HFF-Myc (cell line): ENCODE measurements around the gene AP5B1.

ENCODE experiments used
- DNase-seq: peaks from one replicate; pipeline ENCODE4 v3.0.0-alpha.2; 2011; ENCODE audit warnings: low read depth; ENCODE audit errors: extremely low read depth
- H3K4me3 ChIP-seq: replicated peaks from 2 replicates; pipeline ENCODE4 v1.5.1; 2011; ENCODE audit warnings: low read depth, mild to moderate bottlenecking, control low read depth, low read length
- TF ChIP-seq, protein P1 (sequence below): IDR thresholded peaks from 2 replicates; pipeline ENCODE4 v1.5.1; 2012; ENCODE audit warnings: mild to moderate bottlenecking, low read depth, low read length, control low read depth; ENCODE audit errors: missing control alignments

The AP5B1 gene

DNA sequence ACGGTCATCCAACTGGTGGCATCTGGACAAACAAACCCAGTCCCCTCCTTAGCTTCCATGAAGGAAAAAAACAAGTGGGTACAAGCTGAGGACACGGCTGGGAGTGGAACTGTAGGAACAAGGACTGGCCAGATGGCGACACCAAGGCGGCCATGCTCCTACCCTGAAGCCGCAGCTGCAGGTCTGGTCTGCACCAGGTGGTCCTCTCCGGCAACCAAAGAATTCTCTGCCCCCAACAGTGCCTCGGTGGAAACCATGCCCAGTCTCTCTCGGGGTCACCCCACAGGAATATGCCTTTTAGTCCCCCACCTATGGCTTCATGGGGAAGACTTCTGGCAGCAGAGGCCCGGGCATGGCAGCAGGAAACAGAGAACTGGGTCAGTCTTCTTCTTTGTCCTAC is 28.7 kb upstream of the AP5B1 start:
- no peak for DNase-seq
- TF ChIP-seq, protein P1, sequence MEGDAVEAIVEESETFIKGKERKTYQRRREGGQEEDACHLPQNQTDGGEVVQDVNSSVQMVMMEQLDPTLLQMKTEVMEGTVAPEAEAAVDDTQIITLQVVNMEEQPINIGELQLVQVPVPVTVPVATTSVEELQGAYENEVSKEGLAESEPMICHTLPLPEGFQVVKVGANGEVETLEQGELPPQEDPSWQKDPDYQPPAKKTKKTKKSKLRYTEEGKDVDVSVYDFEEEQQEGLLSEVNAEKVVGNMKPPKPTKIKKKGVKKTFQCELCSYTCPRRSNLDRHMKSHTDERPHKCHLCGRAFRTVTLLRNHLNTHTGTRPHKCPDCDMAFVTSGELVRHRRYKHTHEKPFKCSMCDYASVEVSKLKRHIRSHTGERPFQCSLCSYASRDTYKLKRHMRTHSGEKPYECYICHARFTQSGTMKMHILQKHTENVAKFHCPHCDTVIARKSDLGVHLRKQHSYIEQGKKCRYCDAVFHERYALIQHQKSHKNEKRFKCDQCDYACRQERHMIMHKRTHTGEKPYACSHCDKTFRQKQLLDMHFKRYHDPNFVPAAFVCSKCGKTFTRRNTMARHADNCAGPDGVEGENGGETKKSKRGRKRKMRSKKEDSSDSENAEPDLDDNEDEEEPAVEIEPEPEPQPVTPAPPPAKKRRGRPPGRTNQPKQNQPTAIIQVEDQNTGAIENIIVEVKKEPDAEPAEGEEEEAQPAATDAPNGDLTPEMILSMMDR = no peak
- no peak overlapping the region for H3K4me3 ChIP-seq

DNA sequence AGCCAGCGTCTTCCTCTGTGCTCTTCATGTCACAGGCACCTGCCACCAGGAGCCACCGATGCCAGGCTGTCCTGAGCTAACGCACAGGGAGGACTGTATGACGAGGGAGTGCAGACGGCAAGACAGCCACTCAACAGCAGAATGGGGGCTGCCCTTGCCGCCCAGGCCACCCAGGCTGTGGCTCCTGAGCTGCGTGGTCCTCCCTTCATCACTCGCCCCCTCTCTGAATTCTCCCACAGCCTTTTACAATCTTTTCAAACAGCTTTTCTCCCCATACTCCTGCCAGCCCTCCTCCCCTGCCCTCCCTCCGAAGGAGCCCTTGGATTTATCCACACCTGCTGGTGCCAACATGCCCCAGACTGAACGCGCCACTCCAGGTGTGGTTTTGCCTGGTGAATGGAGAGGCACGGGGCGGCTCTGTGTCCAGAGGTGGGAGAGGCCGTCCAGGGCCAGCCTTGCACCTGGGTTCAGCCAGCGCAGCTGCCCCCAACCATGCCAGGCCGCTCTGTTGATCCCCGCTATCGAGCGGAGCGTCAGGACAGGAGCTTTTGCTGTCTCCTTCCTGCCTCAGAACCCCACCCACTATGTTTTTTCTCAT is 28.1 kb upstream of the AP5B1 start:
- TF ChIP-seq, protein P1 = no peak
- no peak overlapping the region for H3K4me3 ChIP-seq
- DNase-seq = no peak

DNA sequence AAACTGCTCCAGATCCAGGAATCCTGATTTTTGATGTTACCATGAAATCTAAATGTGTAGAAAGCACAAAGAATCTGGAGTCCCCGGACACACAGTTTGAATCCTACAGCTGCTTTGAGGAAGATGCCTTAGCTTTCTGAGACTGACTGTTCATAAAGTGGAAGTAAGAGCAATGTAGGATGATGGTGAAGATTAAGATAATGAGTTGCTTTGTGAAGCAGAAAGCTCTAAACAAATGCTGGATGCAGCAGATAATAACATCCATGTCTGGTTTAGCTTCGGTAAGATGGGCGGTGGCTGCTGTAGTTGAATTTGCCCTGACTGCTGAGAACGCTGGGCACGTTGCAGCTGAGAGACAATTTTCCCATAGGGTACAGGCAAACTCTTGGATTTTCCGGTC is 26.2 kb upstream of the AP5B1 start:
- DNase-seq = no peak
- TF ChIP-seq, protein P1 = no peak
- no peak overlapping the region for H3K4me3 ChIP-seq

DNA sequence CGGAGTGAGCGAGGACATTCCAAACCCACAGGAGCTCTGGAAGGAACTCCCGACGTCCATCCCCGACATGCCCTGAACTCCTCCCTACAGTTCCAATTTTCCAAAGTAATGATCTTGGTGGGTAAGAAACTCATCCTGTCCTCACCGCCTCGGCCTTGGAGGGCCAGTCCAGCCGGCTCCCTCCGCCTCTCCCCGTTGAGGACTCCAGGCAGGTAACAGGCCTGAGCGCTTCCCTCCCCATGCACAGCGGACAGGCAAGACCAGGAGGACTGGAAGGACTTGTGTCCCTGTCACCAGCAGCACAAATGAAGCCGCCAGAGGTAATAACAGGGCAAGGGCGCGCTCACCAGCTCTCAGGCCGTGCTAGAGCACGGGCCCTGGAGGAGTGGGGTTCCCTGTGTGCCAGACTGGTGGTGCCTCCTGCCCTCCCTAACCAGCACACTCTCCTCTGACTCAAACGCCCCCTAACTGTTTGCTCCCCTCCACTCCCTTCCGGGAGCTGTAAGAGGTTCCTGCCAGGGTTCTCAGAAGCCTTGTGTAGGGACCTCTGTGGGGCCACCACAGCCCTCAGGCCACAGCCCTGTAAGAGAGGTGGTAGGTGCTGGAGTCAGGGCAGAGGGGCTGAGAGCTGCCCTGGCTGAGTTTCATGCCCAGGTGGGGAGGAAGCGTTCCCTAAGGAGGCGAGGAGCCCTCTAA is 23.2 kb upstream of the AP5B1 start:
- H3K4me3 ChIP-seq = no peak overlapping the region
- TF ChIP-seq, protein P1 = no peak
- no peak for DNase-seq

DNA sequence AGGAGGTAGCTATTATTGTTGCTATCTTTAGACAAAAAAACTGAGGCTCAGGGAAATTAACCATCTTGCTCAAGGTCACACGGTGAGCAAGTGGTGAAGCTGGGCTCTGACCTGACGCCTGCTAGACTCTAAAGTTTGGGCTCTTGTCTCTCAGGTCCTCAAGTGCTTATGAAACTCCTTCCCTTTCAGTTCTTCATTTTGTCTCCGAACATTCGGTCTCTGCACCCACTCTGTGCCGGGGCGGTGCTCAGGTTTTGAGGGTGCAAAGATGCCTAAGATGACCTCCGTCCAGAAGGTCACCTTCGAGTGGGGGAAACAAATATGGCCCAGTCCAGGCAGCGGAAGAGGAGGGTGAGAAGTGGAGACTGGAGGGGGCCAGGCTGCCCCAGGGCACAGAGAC is 22.1 kb upstream of the AP5B1 start:
- TF ChIP-seq, protein P1 = no peak
- no peak for DNase-seq
- H3K4me3 ChIP-seq = no peak overlapping the region

DNA sequence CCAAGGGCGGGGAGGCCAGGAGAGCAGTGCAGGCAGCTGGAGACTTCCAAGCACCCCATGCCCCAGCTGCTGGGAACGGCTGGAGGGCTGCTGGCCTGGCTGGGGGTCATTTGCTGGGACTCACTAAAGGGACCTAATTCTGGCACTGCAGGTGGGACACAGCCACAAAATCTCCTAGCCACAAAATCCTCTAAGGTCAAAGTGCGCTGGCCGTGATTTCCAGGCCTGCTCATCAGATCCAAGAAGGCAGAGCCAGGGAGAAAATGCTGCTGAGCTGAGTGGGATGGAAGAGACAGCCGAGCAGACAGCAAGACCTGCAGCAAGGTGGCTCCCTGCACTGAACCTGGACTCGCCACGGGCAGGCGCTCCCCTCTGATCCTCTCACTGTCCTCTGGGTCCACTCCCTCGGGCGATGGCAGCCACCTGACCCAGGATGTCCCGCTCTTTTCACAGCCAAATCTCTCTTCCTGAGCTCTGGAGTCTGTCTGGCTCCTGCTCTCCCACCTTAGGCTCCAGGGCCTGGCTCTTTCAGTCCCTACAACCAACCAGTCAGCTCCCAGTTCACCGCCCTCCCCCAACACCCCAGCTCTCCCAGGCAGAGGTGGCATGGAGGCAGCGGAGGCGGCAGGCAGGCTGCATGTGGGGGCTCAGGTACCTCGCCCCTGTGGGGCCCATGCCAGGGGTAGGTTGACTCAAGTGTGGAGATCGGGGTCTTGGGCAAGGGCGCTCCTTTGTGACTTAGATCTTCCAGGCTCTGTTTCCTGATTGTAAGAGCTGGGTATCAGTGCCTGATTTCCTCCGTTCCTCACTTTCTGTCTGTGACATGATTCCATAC is 20.6 kb upstream of the AP5B1 start:
- no peak for DNase-seq
- TF ChIP-seq, protein P1 = no peak

More for the DNA sequence above, 20.6 kb upstream of the AP5B1 start:
- no peak overlapping the region for H3K4me3 ChIP-seq
